ENCODE results near the gene WNT2B. TPM values are rescaled to one million over a fixed set of nuclear protein-coding genes. Genes with fewer than 3 reads are reported as not detected.

WNT2B gene
- total and polyA plus RNA-seq, 2 of the 8 experiments (the other 6 are each of a cell fraction or from before 2014, with no cell fraction given): 0.33 to 2.0 TPM

GRCh38 chr1:112544011-112544688 is 35.4 kb downstream of the WNT2B start:
- Histone ChIP-seq H3K9ac (replicated peaks in 1 of 4; ENCODE audit: extremely low read depth in 1 of 4, low read depth in 3 of 4, low read length in 3 of 4) (no peak overlapping the region), H3K4me3 (ENCODE audit: extremely low read depth in 1 of 4, insufficient read depth in 2 of 4, low read depth in 3 of 4, low read length in 4 of 4) (no peak overlapping the region), H2BK12ac (ENCODE audit: low read depth, low read length) (no peak overlapping the region), H4K8ac (ENCODE audit: extremely low read depth, insufficient read depth, low read length) (no peak overlapping the region), H4K91ac (replicated peaks; ENCODE audit: insufficient read length, low read length) (no peak overlapping the region), H2BK5ac (ENCODE audit: low read depth, low read length) (no peak overlapping the region), H3K9me3 (ENCODE audit: insufficient read depth in 2 of 2, low read depth in 1 of 2, low read length in 1 of 2) (no peaks in the 10 kb centered on the region), H2AFZ (ENCODE audit: low read length) (no peak overlapping the region), H3K4ac (replicated peaks; ENCODE audit: insufficient read length, low read depth, low read length) (no peak overlapping the region), H3K4me2 (ENCODE audit: insufficient read depth in 1 of 2, low read depth in 2 of 2, low read length in 2 of 2) (no peak overlapping the region), H3K23ac (ENCODE audit: insufficient read length) (no peak overlapping the region), H3K4me1 (replicated peaks in 1 of 4; ENCODE audit: control insufficient read depth in 3 of 4, insufficient read depth in 4 of 4, low read length in 3 of 4) (no peaks in the 10 kb centered on the region), H4K5ac (ENCODE audit: insufficient read length, low read depth, low read length) (no peak overlapping the region), H3K23me2 (ENCODE audit: low read depth, low read length) (no peaks in the 10 kb centered on the region), H3K27ac (ENCODE audit: low read depth, low read length) (no peak overlapping the region), H4K20me1 (replicated peaks in 1 of 2; ENCODE audit: control insufficient read depth in 1 of 2, insufficient read depth in 2 of 2, low read length in 2 of 2) (no peaks in the 10 kb centered on the region), H2BK120ac (replicated peaks; ENCODE audit: low read depth, low read length) (no peak overlapping the region), H2BK20ac (ENCODE audit: low read length) (no peak overlapping the region), H2AK5ac (ENCODE audit: low read depth, low read length) (no peak overlapping the region), H3K79me1 (ENCODE audit: low read depth, low read length) (no peaks in the 10 kb centered on the region), H3K14ac (ENCODE audit: insufficient read length) (no peak overlapping the region), H3K56ac (replicated peaks; ENCODE audit: insufficient read length, low read depth, low read length) (no peak overlapping the region), H3K79me2 (ENCODE audit: control insufficient read depth in 1 of 2, insufficient read depth in 2 of 2, low read length in 2 of 2) (no peaks in the 10 kb centered on the region), H2BK15ac (ENCODE audit: low read length) (no peak overlapping the region), H3K36me3 (ENCODE audit: control insufficient read depth in 2 of 4, insufficient read depth in 4 of 4, low read length in 3 of 4) (peaks cover 0 to 8% (median 0%) of the 10 kb centered on the region in 4 experiments; a peak in 1 of 8 replicates), H3K18ac (ENCODE audit: extremely low read depth, low read length) (no peak overlapping the region), H3K27me3 (replicated peaks in 1 of 4; ENCODE audit: control insufficient read depth in 3 of 4, extremely low read depth in 1 of 4, insufficient read depth in 3 of 4, low read length in 3 of 4) (no peaks in the 10 kb centered on the region)
- 90% methylated on average over 1 of the region's 1 CpG; no CpG with 5 or more reads in 1 of the 2 experiments for WGBS, 2 experiments (ENCODE audit: extremely low coverage in 1 of 2, insufficient coverage in 1 of 2, insufficient read length in 1 of 2, insufficient replicate concordance in 2 of 2, low coverage in 1 of 2, low lambda C conversion rate in 2 of 2, missing lambda C conversion rate in 1 of 2)
- TF ChIP-seq CEBPB (IDR thresholded peaks at IDR 0.05; ENCODE audit: low read depth, low read length): no peak
- no peak for TF ChIP-seq SRF (IDR thresholded peaks at IDR 0.05; ENCODE audit: low read depth, low read length)
- no peak for TF ChIP-seq NRF1 (IDR thresholded peaks at IDR 0.05; ENCODE audit: low read depth, low read length)
- no peak for TF ChIP-seq TBP (IDR thresholded peaks at IDR 0.05; ENCODE audit: low read depth, low read length)
- no peak for TF ChIP-seq JUND (IDR thresholded peaks at IDR 0.05; ENCODE audit: low read length)
- TF ChIP-seq JUN (IDR thresholded peaks at IDR 0.05; ENCODE audit: low read depth, low read length): no peak
- no peak for TF ChIP-seq TAF7 (optimal IDR thresholded peaks at IDR 0.05; ENCODE audit: borderline replicate concordance, low read depth, low read length)
- ChIA-PET CTCF (ENCODE audit: partially characterized antibody) (interaction anchor here (0.7 to 2.5 kb wide), 6 partner anchors 13 to 299 kb away, joined by 3 to 7 read pairs (median 4); no protein-coding TSS in a partner anchor), POLR2A (ENCODE audit: partially characterized antibody) (no interaction called here)
- FAIRE-seq: no peak
- DNase-seq (ENCODE audit: low read depth in 1 of 2, low spot score in 2 of 2): no peak
